Vagina (tissue), 2 donors: ENCODE results near the gene RMND5A. TPM values are rescaled to one million over a fixed set of nuclear protein-coding genes. Genes with fewer than 3 reads are reported as not detected.
"Not testable (repeated sequence)": the region's sequence is repeated elsewhere in the genome, so short reads cannot be mapped to it uniquely, and the experiment has no call there.

Source experiments
- DNase-seq, 2 donors: peaks; one replicate each; pipeline ENCODE4 v3.0.0-alpha.2; 2017; ENCODE audit errors: extremely low spot score in 2 of 2
- H3K27ac ChIP-seq: fragments of 200-600 bp; sonication (generic); one replicate; pipeline ENCODE4 v1.5.1; 2019
- H3K27me3 ChIP-seq: fragments of 200-600 bp; sonication (generic); one replicate; pipeline ENCODE4 v1.5.1; 2019
- H3K36me3 ChIP-seq, 2 donors: fragments of 200-600 bp; sonication (generic); one replicate each; pipeline ENCODE4 v1.5.1; 2017 to 2019
- H3K4me1 ChIP-seq: fragments of 200-600 bp; sonication (generic); one replicate; pipeline ENCODE4 v1.5.1; 2019
- H3K4me3 ChIP-seq, 2 donors: fragments of 200-600 bp; sonication (generic); 1 replicate in 1 of 2; 2 replicates in 1 of 2; pipeline ENCODE4 v1.5.1; 2016 to 2019
- H3K9me3 ChIP-seq: fragments of 200-600 bp; sonication (generic); one replicate; pipeline ENCODE4 v1.5.1; 2019
- POLR2A ChIP-seq, 2 donors: fragments of 450-650 bp; IDR thresholded peaks; one replicate each; pipeline ENCODE4 v1.6.1; 2017; ENCODE audit warnings: antibody characterized with exemption in 2 of 2, mild to moderate bottlenecking in 2 of 2, moderate library complexity in 2 of 2
- POLR2AphosphoS5 ChIP-seq, 2 donors: sonication (generic); formaldehyde crosslinking; IDR thresholded peaks; one replicate each; pipeline ENCODE4 v1.9.0; 2017; ENCODE audit warnings: antibody characterized with exemption in 2 of 2, mild to moderate bottlenecking in 2 of 2, low read depth in 1 of 2; ENCODE audit not compliant: insufficient read depth in 1 of 2
- intact Hi-C: fragments of 100-400 bp; cut with DNase I; formaldehyde crosslinking; loops from one replicate; pipeline ENCODE4 v1.15.1; 2023
- total RNA-seq: library from RNA; depleted of rRNA; stranded (reverse); fragments of >200 nt; gene quantifications from one replicate; pipeline ENCODE4 v1.2.3, GENCODE V29; 2016
- TF ChIP-seq, protein P1 (sequence below), 3 experiments: fragments of 450-650 bp in 2 of 3; fragments of 200-600 bp in 1 of 3; sonication (generic) in 1 of 3; IDR thresholded peaks; one replicate each; pipeline ENCODE4 v1.5.1; 2017 to 2019; ENCODE audit warnings: antibody characterized with exemption in 3 of 3, mild to moderate bottlenecking in 2 of 3, moderate library complexity in 2 of 3

RMND5A gene, protein sequence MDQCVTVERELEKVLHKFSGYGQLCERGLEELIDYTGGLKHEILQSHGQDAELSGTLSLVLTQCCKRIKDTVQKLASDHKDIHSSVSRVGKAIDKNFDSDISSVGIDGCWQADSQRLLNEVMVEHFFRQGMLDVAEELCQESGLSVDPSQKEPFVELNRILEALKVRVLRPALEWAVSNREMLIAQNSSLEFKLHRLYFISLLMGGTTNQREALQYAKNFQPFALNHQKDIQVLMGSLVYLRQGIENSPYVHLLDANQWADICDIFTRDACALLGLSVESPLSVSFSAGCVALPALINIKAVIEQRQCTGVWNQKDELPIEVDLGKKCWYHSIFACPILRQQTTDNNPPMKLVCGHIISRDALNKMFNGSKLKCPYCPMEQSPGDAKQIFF
- 37.6 TPM for total RNA-seq

- peak within 1 kb of the TSS; percentile 63 to 74 for H3K4me3 ChIP-seq
- H3K27me3 ChIP-seq, intact Hi-C loops, H3K9me3 ChIP-seq, H3K36me3 ChIP-seq, H3K4me1 ChIP-seq: not testable (repeated sequence)
- peak within 1 kb of the TSS; percentile 83 for H3K27ac ChIP-seq
- peak in 1 of 2 donors; percentile 89 for DNase-seq
- TF ChIP-seq POLR2A (IDR thresholded peaks at IDR 0.05), result peak in 1 of 2 donors; percentile 63
- TF ChIP-seq POLR2AphosphoS5 (IDR thresholded peaks at IDR 0.05; ENCODE audit: insufficient read depth in 1 of 2, low read depth in 1 of 2), result peak in 1 of 2 donors; percentile 75
Measured at GRCh38 chr2:86719637-86720539, at the start of gene RMND5A. TSS of gene RMND5A (plus strand) at chr2:86720291. CDS start at chr2:86720668, 377 bp downstream.

DNA sequence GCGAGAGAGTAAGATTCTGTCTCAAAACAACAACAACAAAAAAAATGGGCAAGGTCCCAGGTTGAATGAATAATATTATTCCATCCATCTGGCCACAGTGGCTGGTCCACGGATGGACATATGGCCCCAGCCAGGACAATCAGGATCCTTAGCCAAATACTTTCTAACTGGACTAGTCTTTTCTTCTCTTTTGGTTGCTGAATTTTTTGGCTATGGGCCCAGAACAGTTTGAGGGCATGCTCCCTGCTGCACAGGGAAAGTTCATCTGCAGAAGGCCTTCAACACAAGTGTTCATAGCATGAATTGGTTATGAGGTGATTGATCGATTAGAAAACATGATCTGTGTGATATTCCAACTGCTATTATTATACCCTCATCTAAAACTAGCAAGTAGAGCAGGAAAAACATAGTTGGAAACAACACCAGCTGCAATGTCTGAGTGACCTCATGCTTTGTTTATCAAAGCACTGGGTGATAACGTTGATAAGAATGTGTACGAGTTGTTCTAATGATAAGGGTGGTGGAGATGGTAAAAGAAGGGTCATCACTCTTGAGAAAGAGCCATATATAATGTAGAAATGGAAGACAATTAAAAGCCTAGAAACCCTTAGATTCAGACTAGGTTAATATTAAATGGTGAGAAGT is 48.6 kb upstream of the RMND5A start:
- intact Hi-C loops, result no loop called here
- no peak for TF ChIP-seq POLR2A (IDR thresholded peaks at IDR 0.05)
- TF ChIP-seq, protein P1, sequence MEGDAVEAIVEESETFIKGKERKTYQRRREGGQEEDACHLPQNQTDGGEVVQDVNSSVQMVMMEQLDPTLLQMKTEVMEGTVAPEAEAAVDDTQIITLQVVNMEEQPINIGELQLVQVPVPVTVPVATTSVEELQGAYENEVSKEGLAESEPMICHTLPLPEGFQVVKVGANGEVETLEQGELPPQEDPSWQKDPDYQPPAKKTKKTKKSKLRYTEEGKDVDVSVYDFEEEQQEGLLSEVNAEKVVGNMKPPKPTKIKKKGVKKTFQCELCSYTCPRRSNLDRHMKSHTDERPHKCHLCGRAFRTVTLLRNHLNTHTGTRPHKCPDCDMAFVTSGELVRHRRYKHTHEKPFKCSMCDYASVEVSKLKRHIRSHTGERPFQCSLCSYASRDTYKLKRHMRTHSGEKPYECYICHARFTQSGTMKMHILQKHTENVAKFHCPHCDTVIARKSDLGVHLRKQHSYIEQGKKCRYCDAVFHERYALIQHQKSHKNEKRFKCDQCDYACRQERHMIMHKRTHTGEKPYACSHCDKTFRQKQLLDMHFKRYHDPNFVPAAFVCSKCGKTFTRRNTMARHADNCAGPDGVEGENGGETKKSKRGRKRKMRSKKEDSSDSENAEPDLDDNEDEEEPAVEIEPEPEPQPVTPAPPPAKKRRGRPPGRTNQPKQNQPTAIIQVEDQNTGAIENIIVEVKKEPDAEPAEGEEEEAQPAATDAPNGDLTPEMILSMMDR (IDR thresholded peaks at IDR 0.05), result no peak
- no peak for TF ChIP-seq POLR2AphosphoS5 (IDR thresholded peaks at IDR 0.05; ENCODE audit: insufficient read depth in 1 of 2, low read depth in 1 of 2)
- peaks cover 8% of the 10 kb centered on the region for H3K4me1 ChIP-seq
- DNase-seq, result no peak
- no peak overlapping the region for H3K4me3 ChIP-seq
- H3K27ac ChIP-seq, result no peak overlapping the region
- H3K36me3 ChIP-seq, result no peaks in the 10 kb centered on the region
- H3K9me3 ChIP-seq, result no peaks in the 10 kb centered on the region
- no peaks in the 10 kb centered on the region for H3K27me3 ChIP-seq

GRCh38 chr2:86672027-86672545 is 48.0 kb upstream of the RMND5A start:
- H3K9me3 ChIP-seq, result no peaks in the 10 kb centered on the region
- no peaks in the 10 kb centered on the region for H3K36me3 ChIP-seq
- H3K27ac ChIP-seq, result no peak overlapping the region
- DNase-seq, result no peak
- TF ChIP-seq POLR2A (IDR thresholded peaks at IDR 0.05), result no peak
- TF ChIP-seq, protein P1 (IDR thresholded peaks at IDR 0.05), result no peak
- TF ChIP-seq POLR2AphosphoS5 (IDR thresholded peaks at IDR 0.05; ENCODE audit: insufficient read depth in 1 of 2, low read depth in 1 of 2), result no peak
- intact Hi-C loops, result no loop called here
- H3K4me1 ChIP-seq, result peaks cover 8% of the 10 kb centered on the region
- no peak overlapping the region for H3K4me3 ChIP-seq
- H3K27me3 ChIP-seq, result no peaks in the 10 kb centered on the region

GRCh38 chr2:86673011-86673410 is 47.1 kb upstream of the RMND5A start:
- no peak for DNase-seq
- Histone ChIP-seq H3K27me3 (no peaks in the 10 kb centered on the region), H3K36me3 (no peaks in the 10 kb centered on the region), H3K27ac (no peak overlapping the region), H3K4me3 (no peak overlapping the region), H3K4me1 (peaks cover 8% of the 10 kb centered on the region), H3K9me3 (no peaks in the 10 kb centered on the region)
- TF ChIP-seq, protein P1 (IDR thresholded peaks at IDR 0.05), result no peak
- TF ChIP-seq POLR2A (IDR thresholded peaks at IDR 0.05) (no peak), POLR2AphosphoS5 (IDR thresholded peaks at IDR 0.05; ENCODE audit: insufficient read depth in 1 of 2, low read depth in 1 of 2) (no peak)
- intact Hi-C loops, result no loop called here
